MCF 10A (cell line): ENCODE measurements around the gene XXYLT1. TPM values are rescaled to one million over a fixed set of nuclear protein-coding genes. Genes with fewer than 3 reads are reported as not detected.

Experiments
- BruUV-seq: library from RNA; stranded (reverse); fragments of 400-500 nt; replicated peaks from 2 replicates; lab custom pipeline; 2021; lab: Mats Ljungman, UMichigan
- CTCF ChIA-PET: fragments of 300-600 bp; sonication (Branson Sonifier 250); formaldehyde crosslinking; extraction: SDS; loops from one replicate; lab custom pipeline; 2021; ENCODE audit warnings: antibody characterized with exemption, inconsistent platforms; lab: Yijun Ruan, JAX
- POLR2A ChIA-PET: fragments of 300-600, 350-650 bp; sonication (Branson Sonifier 250); formaldehyde crosslinking; extraction: SDS; loops from one replicate; lab custom pipeline; 2020; ENCODE audit warnings: antibody characterized with exemption, inconsistent platforms; lab: Yijun Ruan, JAX
- DNase-seq: peaks from one replicate; pipeline ENCODE4 v3.0.0-alpha.2; 2018; ENCODE audit not compliant: unreplicated experiment
- H3K27ac Mint-ChIP-seq: one replicate; pipeline ENCODE4 v1.8.0; 2022; ENCODE audit warnings: mild to moderate bottlenecking, low read depth, mixed read lengths; ENCODE audit not compliant: unreplicated experiment
- H3K27me3 Mint-ChIP-seq: one replicate; pipeline ENCODE4 v1.8.0; 2022; ENCODE audit warnings: mixed read lengths; ENCODE audit not compliant: insufficient read depth, unreplicated experiment
- H3K36me3 Mint-ChIP-seq: one replicate; pipeline ENCODE4 v1.8.0; 2022; ENCODE audit warnings: mild to moderate bottlenecking, moderate library complexity, mixed read lengths; ENCODE audit not compliant: insufficient read depth, unreplicated experiment
- H3K4me1 Mint-ChIP-seq: one replicate; pipeline ENCODE4 v1.8.0; 2022; ENCODE audit warnings: mixed read lengths; ENCODE audit not compliant: insufficient read depth, unreplicated experiment
- H3K4me3 Mint-ChIP-seq: one replicate; pipeline ENCODE4 v1.8.0; 2022; ENCODE audit warnings: mild to moderate bottlenecking, moderate library complexity, mixed read lengths; ENCODE audit not compliant: unreplicated experiment
- H3K9me3 Mint-ChIP-seq: one replicate; pipeline ENCODE4 v1.8.0; 2022; ENCODE audit warnings: mixed read lengths; ENCODE audit not compliant: unreplicated experiment
- intact Hi-C: fragments of 100-400 bp; cut with micrococcal nuclease; formaldehyde crosslinking; loops from 2 replicates; pipeline ENCODE4 v1.14.1; 2022
- total RNA-seq: library from RNA; stranded (reverse); gene quantifications from 2 replicates; pipeline ENCODE4 v1.2.3, GENCODE V29; 2022
- TF ChIP-seq, protein P1 (sequence below): fragments of 200-600 bp; IDR thresholded peaks from one replicate; pipeline ENCODE4 v1.8.0; 2022; ENCODE audit warnings: antibody characterized with exemption, mild to moderate bottlenecking; ENCODE audit not compliant: unreplicated experiment

The XXYLT1 gene
- total RNA-seq, 1 experiment from 2014 or later: 10.0 TPM

DNA sequence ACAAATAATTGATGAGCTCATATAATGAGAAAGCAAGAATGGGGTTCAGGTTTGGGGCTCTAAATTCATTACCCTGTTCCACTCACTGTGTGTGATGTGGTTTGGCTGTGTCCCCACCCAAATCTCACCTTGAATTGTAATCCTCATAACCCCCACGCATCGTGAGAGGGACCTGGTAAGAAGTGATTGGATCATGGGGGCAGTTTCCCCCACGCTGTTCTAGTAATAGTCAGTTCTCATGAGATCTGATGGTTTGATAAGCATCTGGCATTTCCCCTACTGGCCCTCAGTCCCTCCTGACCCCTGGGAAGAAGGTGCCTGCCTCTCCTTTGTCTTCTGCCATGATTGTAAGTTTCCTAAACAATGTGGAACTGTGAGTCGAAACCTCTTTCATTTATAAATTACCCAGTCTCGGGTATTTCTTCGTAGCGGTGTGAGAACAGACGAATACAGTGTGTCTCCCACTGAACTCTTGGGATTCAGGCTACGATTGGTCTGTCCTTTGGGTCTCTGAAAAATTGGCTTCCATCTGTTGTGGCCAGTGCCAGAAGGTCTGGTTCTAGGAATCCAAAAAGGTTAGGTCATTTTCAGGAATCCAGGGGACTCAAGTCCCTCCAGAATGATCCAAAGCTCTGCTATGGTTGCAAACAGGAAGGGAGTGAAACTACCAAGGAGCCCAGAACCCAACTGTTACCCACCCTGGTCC, 87.7 kb downstream of the XXYLT1 start:
- POLR2A ChIA-PET: interaction anchor here (1.3 to 1.9 kb wide), 3 partner anchors 10 to 510 kb away, joined by 4 to 5 read pairs (median 4); no protein-coding TSS in a partner anchor
- CTCF ChIA-PET: no interaction called here
- no TSS peak for BruUV-seq
- intact Hi-C loops: no loop called here
- H3K4me1 Mint-ChIP-seq: peaks cover 45% of the 10 kb centered on the region
- TF ChIP-seq, protein P1, sequence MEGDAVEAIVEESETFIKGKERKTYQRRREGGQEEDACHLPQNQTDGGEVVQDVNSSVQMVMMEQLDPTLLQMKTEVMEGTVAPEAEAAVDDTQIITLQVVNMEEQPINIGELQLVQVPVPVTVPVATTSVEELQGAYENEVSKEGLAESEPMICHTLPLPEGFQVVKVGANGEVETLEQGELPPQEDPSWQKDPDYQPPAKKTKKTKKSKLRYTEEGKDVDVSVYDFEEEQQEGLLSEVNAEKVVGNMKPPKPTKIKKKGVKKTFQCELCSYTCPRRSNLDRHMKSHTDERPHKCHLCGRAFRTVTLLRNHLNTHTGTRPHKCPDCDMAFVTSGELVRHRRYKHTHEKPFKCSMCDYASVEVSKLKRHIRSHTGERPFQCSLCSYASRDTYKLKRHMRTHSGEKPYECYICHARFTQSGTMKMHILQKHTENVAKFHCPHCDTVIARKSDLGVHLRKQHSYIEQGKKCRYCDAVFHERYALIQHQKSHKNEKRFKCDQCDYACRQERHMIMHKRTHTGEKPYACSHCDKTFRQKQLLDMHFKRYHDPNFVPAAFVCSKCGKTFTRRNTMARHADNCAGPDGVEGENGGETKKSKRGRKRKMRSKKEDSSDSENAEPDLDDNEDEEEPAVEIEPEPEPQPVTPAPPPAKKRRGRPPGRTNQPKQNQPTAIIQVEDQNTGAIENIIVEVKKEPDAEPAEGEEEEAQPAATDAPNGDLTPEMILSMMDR: no peak
- peak overlapping the region; percentile 16 for H3K27ac Mint-ChIP-seq
- peaks cover 6% of the 10 kb centered on the region for H3K36me3 Mint-ChIP-seq
- H3K9me3 Mint-ChIP-seq: no peaks in the 10 kb centered on the region
- no peaks in the 10 kb centered on the region for H3K27me3 Mint-ChIP-seq
- no peak for DNase-seq
- no peak overlapping the region for H3K4me3 Mint-ChIP-seq

DNA sequence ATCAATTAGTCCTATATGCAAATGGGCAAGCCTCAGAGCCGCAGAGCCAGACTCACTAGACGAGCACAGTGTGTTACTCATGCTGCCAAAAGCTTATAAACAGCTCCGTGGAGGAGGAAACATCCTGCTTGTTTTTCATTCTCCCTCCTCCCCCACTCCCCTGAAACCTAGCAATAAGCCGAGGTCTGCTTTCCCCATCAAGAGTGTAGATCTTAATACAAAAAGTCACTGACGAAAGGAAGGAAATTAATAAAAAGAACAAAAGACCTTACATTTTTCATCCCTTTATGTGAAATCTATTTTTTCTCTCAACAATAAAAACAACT, 88.5 kb downstream of the XXYLT1 start:
- ChIA-PET POLR2A (interaction anchor here (0.5 to 1.9 kb wide), 4 partner anchors 9 to 509 kb away, joined by 3 to 5 read pairs (median 4); no protein-coding TSS in a partner anchor), CTCF (interaction anchor here (0.8 to 1.4 kb wide), 2 partner anchors 44 to 500 kb away, joined by 3 to 4 read pairs; no protein-coding TSS in a partner anchor)
- H3K4me1 Mint-ChIP-seq: peaks cover 39% of the 10 kb centered on the region
- H3K36me3 Mint-ChIP-seq: peaks cover 6% of the 10 kb centered on the region
- BruUV-seq: no TSS peak
- no peak overlapping the region for H3K4me3 Mint-ChIP-seq
- TF ChIP-seq, protein P1: no peak
- no peaks in the 10 kb centered on the region for H3K9me3 Mint-ChIP-seq
- intact Hi-C loops: no loop called here
- peak; percentile 45 for DNase-seq
- no peaks in the 10 kb centered on the region for H3K27me3 Mint-ChIP-seq
- peak overlapping the region; percentile 53 for H3K27ac Mint-ChIP-seq

DNA sequence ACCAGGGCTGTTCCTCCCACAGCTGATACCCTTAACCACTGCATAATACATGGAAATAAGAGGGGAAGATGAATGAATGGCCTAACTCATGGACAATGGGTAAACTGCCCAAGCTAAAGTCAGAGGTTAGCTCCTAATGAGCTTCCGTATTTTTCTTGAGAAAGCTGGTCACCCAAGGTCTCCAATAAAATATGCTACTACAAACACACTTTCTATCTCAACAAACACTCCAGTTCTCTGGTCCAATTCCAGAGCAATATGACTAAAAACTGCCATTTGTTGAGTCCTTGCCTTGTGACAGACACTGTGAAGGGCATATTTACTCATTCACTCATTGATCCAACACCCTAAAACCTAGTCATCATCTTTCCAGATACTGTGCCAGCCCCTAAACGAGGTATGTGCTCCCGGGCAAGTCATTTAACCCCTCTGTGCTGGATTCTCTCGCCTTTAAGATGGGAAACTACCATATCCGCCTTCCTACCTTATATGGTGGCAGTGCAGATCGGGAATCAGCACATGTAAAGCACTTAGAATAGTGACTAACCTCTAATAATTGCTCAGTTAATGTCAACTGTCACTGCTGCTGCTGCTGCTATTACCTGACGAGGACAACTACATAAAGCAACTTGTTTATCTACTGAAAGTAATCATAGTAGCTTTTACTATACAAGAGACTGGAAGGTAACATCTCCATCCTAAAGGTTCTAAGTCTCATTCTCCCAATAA, 89.1 kb downstream of the XXYLT1 start:
- Mint-ChIP-seq H3K27ac (peak overlapping the region; percentile 53), H3K4me3 (no peak overlapping the region), H3K27me3 (no peaks in the 10 kb centered on the region), H3K9me3 (no peaks in the 10 kb centered on the region), H3K36me3 (peaks cover 6% of the 10 kb centered on the region), H3K4me1 (peaks cover 35% of the 10 kb centered on the region)
- intact Hi-C loops: no loop called here
- POLR2A ChIA-PET: interaction anchor here (1.3 to 1.9 kb wide), 3 partner anchors 9 to 509 kb away, joined by 4 to 5 read pairs (median 4); no protein-coding TSS in a partner anchor
- BruUV-seq: no TSS peak
- no peak for DNase-seq
- CTCF ChIA-PET: interaction anchor here (0.8 to 1.4 kb wide), 2 partner anchors 43 to 500 kb away, joined by 3 to 4 read pairs; no protein-coding TSS in a partner anchor
- TF ChIP-seq, protein P1: no peak

DNA sequence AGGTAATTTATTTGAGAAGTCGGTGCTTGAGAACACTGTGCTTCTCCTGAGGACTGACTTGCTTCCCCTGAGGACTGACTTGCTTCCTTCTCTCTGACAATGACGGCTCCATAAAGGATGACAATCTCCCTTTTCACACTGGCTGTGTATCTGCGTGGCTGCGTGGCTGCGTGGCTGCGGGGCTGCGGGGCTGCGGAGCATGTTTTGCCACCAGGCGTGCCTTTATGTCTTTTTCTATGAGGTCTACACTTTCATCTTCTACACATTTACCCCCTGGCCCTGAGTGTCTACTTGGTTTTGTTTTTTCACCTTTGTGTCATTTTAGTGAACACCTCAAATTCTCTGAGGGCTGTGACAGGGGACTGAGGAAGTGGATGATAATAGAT, 89.9 kb downstream of the XXYLT1 start:
- no peak for DNase-seq
- Mint-ChIP-seq H3K36me3 (peaks cover 6% of the 10 kb centered on the region), H3K27ac (peak overlapping the region; percentile 53), H3K4me3 (no peak overlapping the region), H3K4me1 (peaks cover 29% of the 10 kb centered on the region), H3K9me3 (no peaks in the 10 kb centered on the region), H3K27me3 (no peaks in the 10 kb centered on the region)
- POLR2A ChIA-PET: no interaction called here
- CTCF ChIA-PET: no interaction called here
- no TSS peak for BruUV-seq
- intact Hi-C loops: no loop called here
- TF ChIP-seq, protein P1: no peak
